Astrocyte (in vitro differentiated cells and primary cell): ENCODE results near the gene PECR. TPM values are rescaled to one million over a fixed set of nuclear protein-coding genes. Genes with fewer than 3 reads are reported as not detected.
A peak's percentile ranks its signal among the peaks of the same experiment; 100 is the strongest.

Source experiments
- DNase-seq: peaks from one replicate; pipeline ENCODE4 v3.0.0-alpha.2; 2010; ENCODE audit warnings: low read depth
- FAIRE-seq: peaks from 2 replicates; lab custom pipeline; 2011; peaks lifted over from hg19 to GRCh38; lab: Jason Lieb, UNC
- H2AFZ ChIP-seq: 2 replicates; pipeline ENCODE4 v1.6.0; 2012; ENCODE audit warnings: low read depth, low read length, inconsistent platforms
- H3K27ac ChIP-seq: 2 replicates; pipeline ENCODE4 v1.5.1; 2011; ENCODE audit warnings: low read depth, low read length, inconsistent platforms
- H3K27me3 ChIP-seq: 2 replicates; pipeline ENCODE4 v1.6.0; 2011; ENCODE audit warnings: low read length, inconsistent platforms; ENCODE audit not compliant: insufficient read depth
- H3K36me3 ChIP-seq: 2 replicates; pipeline ENCODE4 v1.5.1; 2011; ENCODE audit warnings: low read length, inconsistent platforms; ENCODE audit not compliant: insufficient read depth
- H3K4me1 ChIP-seq: 2 replicates; pipeline ENCODE4 v1.5.1; 2011; ENCODE audit warnings: low read length, inconsistent platforms; ENCODE audit not compliant: insufficient read depth
- H3K4me2 ChIP-seq: 2 replicates; pipeline ENCODE4 v1.6.0; 2012; ENCODE audit warnings: low read length, inconsistent platforms
- H3K4me3 ChIP-seq: 2 replicates; pipeline ENCODE4 v1.5.1; 2011; ENCODE audit warnings: low read depth, mild to moderate bottlenecking, low read length, inconsistent platforms; ENCODE audit not compliant: insufficient read depth
- H3K79me2 ChIP-seq: 2 replicates; pipeline ENCODE4 v1.6.0; 2012; ENCODE audit warnings: mild to moderate bottlenecking, low read length, inconsistent platforms; ENCODE audit not compliant: insufficient read depth
- H3K9ac ChIP-seq: 2 replicates; pipeline ENCODE4 v1.6.0; 2012; ENCODE audit warnings: mild to moderate bottlenecking, low read length, inconsistent platforms
- H3K9me3 ChIP-seq: 2 replicates; pipeline ENCODE4 v1.5.1; 2012; ENCODE audit warnings: low read depth, mild to moderate bottlenecking, low read length, inconsistent platforms; ENCODE audit not compliant: insufficient read depth
- H4K20me1 ChIP-seq: 2 replicates; pipeline ENCODE4 v1.6.0; 2012; ENCODE audit warnings: low read length, inconsistent platforms; ENCODE audit not compliant: insufficient read depth
- H3K27ac Mint-ChIP-seq: one replicate; pipeline ENCODE4 v1.8.0; 2021; ENCODE audit warnings: mild to moderate bottlenecking, mixed read lengths; ENCODE audit not compliant: unreplicated experiment
- H3K27me3 Mint-ChIP-seq: one replicate; pipeline ENCODE4 v1.8.0; 2021; ENCODE audit warnings: low read depth, mixed read lengths; ENCODE audit not compliant: unreplicated experiment
- H3K36me3 Mint-ChIP-seq: one replicate; pipeline ENCODE4 v1.8.0; 2021; ENCODE audit warnings: low read depth, mixed read lengths; ENCODE audit not compliant: unreplicated experiment
- H3K4me1 Mint-ChIP-seq: one replicate; pipeline ENCODE4 v1.8.0; 2021; ENCODE audit warnings: low read depth, mixed read lengths; ENCODE audit not compliant: unreplicated experiment
- H3K4me3 Mint-ChIP-seq: one replicate; pipeline ENCODE4 v1.8.0; 2021; ENCODE audit warnings: mild to moderate bottlenecking, moderate library complexity, mixed read lengths; ENCODE audit not compliant: unreplicated experiment
- H3K9me3 Mint-ChIP-seq: one replicate; pipeline ENCODE4 v1.8.0; 2021; ENCODE audit warnings: mild to moderate bottlenecking, mixed read lengths; ENCODE audit not compliant: unreplicated experiment
- EZH2 ChIP-seq: IDR thresholded peaks from 2 replicates; pipeline ENCODE4 v1.6.1; 2012; ENCODE audit warnings: mild to moderate bottlenecking, low read length, inconsistent platforms; ENCODE audit not compliant: insufficient read depth
- total RNA-seq: library from RNA; stranded (reverse); gene quantifications from 2 replicates; pipeline ENCODE4 v1.2.1, GENCODE V29; 2021
- TF ChIP-seq, protein P1 (sequence below): IDR thresholded peaks from 2 replicates; pipeline ENCODE4 v1.5.1; 2011; ENCODE audit warnings: low read depth, mild to moderate bottlenecking, inconsistent platforms, low read length, moderate library complexity; ENCODE audit not compliant: insufficient read depth

PECR gene
- total RNA-seq, 1 donor from 2014 or later: 17.0 TPM

- H3K27me3 Mint-ChIP-seq: no peaks in the 10 kb centered on the region
Observed at GRCh38 chr2:216044883-216045486, 36.6 kb downstream of the PECR start.

GRCh38 chr2:216043949-216044348 is 37.7 kb downstream of the PECR start:
- Histone ChIP-seq H3K4me2 (no peak overlapping the region), H3K9ac (no peak overlapping the region), H2AFZ (no peak overlapping the region), H4K20me1 (no peaks in the 10 kb centered on the region), H3K79me2 (no peaks in the 10 kb centered on the region), H3K36me3 (no peaks in the 10 kb centered on the region), H3K9me3 (no peaks in the 10 kb centered on the region), H3K4me3 (no peak overlapping the region), H3K27me3 (no peaks in the 10 kb centered on the region), H3K4me1 (no peaks in the 10 kb centered on the region), H3K27ac (no peak overlapping the region)
- no peak for FAIRE-seq
- no peak for DNase-seq
- no peak for TF ChIP-seq EZH2
- TF ChIP-seq, protein P1, sequence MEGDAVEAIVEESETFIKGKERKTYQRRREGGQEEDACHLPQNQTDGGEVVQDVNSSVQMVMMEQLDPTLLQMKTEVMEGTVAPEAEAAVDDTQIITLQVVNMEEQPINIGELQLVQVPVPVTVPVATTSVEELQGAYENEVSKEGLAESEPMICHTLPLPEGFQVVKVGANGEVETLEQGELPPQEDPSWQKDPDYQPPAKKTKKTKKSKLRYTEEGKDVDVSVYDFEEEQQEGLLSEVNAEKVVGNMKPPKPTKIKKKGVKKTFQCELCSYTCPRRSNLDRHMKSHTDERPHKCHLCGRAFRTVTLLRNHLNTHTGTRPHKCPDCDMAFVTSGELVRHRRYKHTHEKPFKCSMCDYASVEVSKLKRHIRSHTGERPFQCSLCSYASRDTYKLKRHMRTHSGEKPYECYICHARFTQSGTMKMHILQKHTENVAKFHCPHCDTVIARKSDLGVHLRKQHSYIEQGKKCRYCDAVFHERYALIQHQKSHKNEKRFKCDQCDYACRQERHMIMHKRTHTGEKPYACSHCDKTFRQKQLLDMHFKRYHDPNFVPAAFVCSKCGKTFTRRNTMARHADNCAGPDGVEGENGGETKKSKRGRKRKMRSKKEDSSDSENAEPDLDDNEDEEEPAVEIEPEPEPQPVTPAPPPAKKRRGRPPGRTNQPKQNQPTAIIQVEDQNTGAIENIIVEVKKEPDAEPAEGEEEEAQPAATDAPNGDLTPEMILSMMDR: no peak
- H3K4me1 Mint-ChIP-seq: no peaks in the 10 kb centered on the region
- H3K27me3 Mint-ChIP-seq: no peaks in the 10 kb centered on the region
- H3K36me3 Mint-ChIP-seq: peaks cover 12% of the 10 kb centered on the region
- no peaks in the 10 kb centered on the region for H3K9me3 Mint-ChIP-seq
- no peak overlapping the region for H3K4me3 Mint-ChIP-seq
- H3K27ac Mint-ChIP-seq: no peak overlapping the region

More at GRCh38 chr2:216044883-216045486, 36.6 kb downstream of the PECR start:
- H3K27ac ChIP-seq: no peak overlapping the region
- Mint-ChIP-seq H3K9me3 (no peaks in the 10 kb centered on the region), H3K4me1 (no peaks in the 10 kb centered on the region), H3K4me3 (no peak overlapping the region), H3K36me3 (peaks cover 13% of the 10 kb centered on the region), H3K27ac (no peak overlapping the region)
- no peaks in the 10 kb centered on the region for H3K79me2 ChIP-seq
- H3K36me3 ChIP-seq: no peaks in the 10 kb centered on the region
- no peak overlapping the region for H3K4me2 ChIP-seq
- H3K9ac ChIP-seq: no peak overlapping the region
- H3K4me1 ChIP-seq: no peaks in the 10 kb centered on the region
- no peak overlapping the region for H2AFZ ChIP-seq
- TF ChIP-seq, protein P1: no peak
- no peak for TF ChIP-seq EZH2
- H3K9me3 ChIP-seq: no peaks in the 10 kb centered on the region
- no peaks in the 10 kb centered on the region for H3K27me3 ChIP-seq
- FAIRE-seq (no peak), DNase-seq (peak; percentile 3)
- no peak overlapping the region for H3K4me3 ChIP-seq
- no peaks in the 10 kb centered on the region for H4K20me1 ChIP-seq

DNA sequence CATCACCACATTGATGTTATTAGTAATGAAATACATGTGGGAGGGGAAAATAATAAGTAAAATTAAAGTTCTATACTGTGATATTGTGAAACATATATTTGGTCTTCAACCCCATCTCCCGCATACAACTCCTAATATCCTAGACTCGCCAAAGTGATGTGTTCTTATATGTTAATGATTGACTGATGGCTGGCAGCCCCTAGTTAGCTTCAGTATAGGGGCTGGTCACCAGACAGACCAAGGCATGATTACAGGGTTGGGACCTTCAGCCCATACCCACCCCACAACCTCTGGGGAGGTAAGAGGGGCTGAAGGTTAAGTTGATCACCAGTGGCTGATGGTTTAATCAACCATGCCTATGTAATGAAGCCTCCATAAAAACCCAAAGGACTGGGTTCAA is 40.2 kb downstream of the PECR start:
- Mint-ChIP-seq H3K36me3 (peaks cover 12% of the 10 kb centered on the region), H3K27ac (no peak overlapping the region), H3K4me1 (no peaks in the 10 kb centered on the region), H3K4me3 (no peak overlapping the region), H3K27me3 (no peaks in the 10 kb centered on the region), H3K9me3 (no peaks in the 10 kb centered on the region)
- H3K36me3 ChIP-seq: no peaks in the 10 kb centered on the region
- H3K79me2 ChIP-seq: no peaks in the 10 kb centered on the region
- TF ChIP-seq, protein P1: no peak
- no peak for TF ChIP-seq EZH2
- no peak overlapping the region for H3K4me2 ChIP-seq
- no peak overlapping the region for H3K4me3 ChIP-seq
- FAIRE-seq (no peak), DNase-seq (no peak)
- H4K20me1 ChIP-seq: no peaks in the 10 kb centered on the region
- no peaks in the 10 kb centered on the region for H3K9me3 ChIP-seq
- no peak overlapping the region for H2AFZ ChIP-seq
- H3K27ac ChIP-seq: no peak overlapping the region
- no peaks in the 10 kb centered on the region for H3K4me1 ChIP-seq
- no peak overlapping the region for H3K9ac ChIP-seq
- no peaks in the 10 kb centered on the region for H3K27me3 ChIP-seq
